GM12878 (cell line): Measurements from ENCODE around the gene LGALS1.

Experiments used
- BACH1 ChIP-seq: fragments of 450-650 bp; IDR thresholded peaks from 2 replicates; pipeline ENCODE4 v1.6.1; 2017; ENCODE audit warnings: mild to moderate bottlenecking, borderline replicate concordance
- CTCF ChIP-seq, 3 experiments: IDR thresholded peaks in 2 of 3; conservative IDR thresholded peaks in 1 of 3; 2 replicates each; pipeline ENCODE4 v1.5.1; 2011; ENCODE audit warnings: low read depth in 3 of 3, low read length in 3 of 3, mild to moderate bottlenecking in 3 of 3, control low read depth in 2 of 3, moderate library complexity in 2 of 3, inconsistent platforms in 1 of 3, mixed read lengths in 1 of 3; ENCODE audit not compliant: control insufficient read depth in 2 of 3, insufficient read depth in 1 of 3; ENCODE audit errors: extremely low read depth in 1 of 3
- FOS ChIP-seq: IDR thresholded peaks from 3 replicates; pipeline ENCODE4 v1.6.1; 2011; ENCODE audit warnings: borderline replicate concordance; ENCODE audit not compliant: insufficient read length; ENCODE audit errors: extremely low read depth
- HCFC1 ChIP-seq: fragments of 150-350 bp; IDR thresholded peaks from 2 replicates; pipeline ENCODE4 v1.6.1; 2014; ENCODE audit warnings: low read length
- NFIC ChIP-seq: IDR thresholded peaks from 2 replicates; pipeline ENCODE4 v1.6.1; 2012; ENCODE audit warnings: low read depth, mild to moderate bottlenecking, inconsistent platforms, low read length, moderate library complexity
- POLR2A ChIP-seq: IDR thresholded peaks from 2 replicates; pipeline ENCODE4 v1.6.1; 2011; ENCODE audit warnings: low read depth, mild to moderate bottlenecking, low read length
- POLR2AphosphoS5 ChIP-seq: IDR thresholded peaks from 2 replicates; pipeline ENCODE4 v1.6.1; 2011; ENCODE audit warnings: mild to moderate bottlenecking, low read length, inconsistent platforms
- SRF ChIP-seq, 2 experiments: IDR thresholded peaks; 2 replicates each; pipeline ENCODE4 v1.6.1; 2011; ENCODE audit warnings: low read depth in 2 of 2, low read length in 2 of 2, mild to moderate bottlenecking in 1 of 2, moderate library complexity in 1 of 2
- TCF7 ChIP-seq: IDR thresholded peaks from 2 replicates; pipeline ENCODE4 v1.6.1; 2014; ENCODE audit warnings: antibody characterized with exemption, borderline replicate concordance
- TF ChIP-seq, protein P1 (sequence below): IDR thresholded peaks from 2 replicates; pipeline ENCODE4 v1.6.1; 2011; ENCODE audit warnings: low read depth, mild to moderate bottlenecking, low read length, moderate library complexity, borderline replicate concordance; ENCODE audit errors: extremely low read depth
- TF ChIP-seq, protein P2 (sequence below): fragments of 450-650 bp; IDR thresholded peaks from 2 replicates; pipeline ENCODE4 v1.6.1; 2017; ENCODE audit warnings: antibody characterized with exemption, mild to moderate bottlenecking, moderate library complexity
- TF ChIP-seq, protein P3 (sequence below): IDR thresholded peaks from 2 replicates; pipeline ENCODE4 v1.6.1; 2012; ENCODE audit warnings: mild to moderate bottlenecking, low read depth, low read length
- TF ChIP-seq, protein P4 (sequence below): fragments of 450-650 bp; formaldehyde crosslinking; IDR thresholded peaks from 2 replicates; pipeline ENCODE4 v1.5.0; 2022; ENCODE audit warnings: mild to moderate bottlenecking, missing genetic modification characterization

GRCh38 chr22:37629928-37630327 is 45.5 kb upstream of the LGALS1 start:
- no peak for TF ChIP-seq NFIC
- no peak for TF ChIP-seq CTCF (IDR thresholded peaks at IDR 0.05 in 2 of 3, conservative IDR thresholded peaks at IDR 0.05 in 1 of 3; ENCODE audit: control insufficient read depth in 2 of 3, extremely low read depth in 1 of 3, insufficient read depth in 1 of 3, low read depth in 3 of 3, low read length in 3 of 3)
- no peak for TF ChIP-seq HCFC1
- TF ChIP-seq, protein P1, sequence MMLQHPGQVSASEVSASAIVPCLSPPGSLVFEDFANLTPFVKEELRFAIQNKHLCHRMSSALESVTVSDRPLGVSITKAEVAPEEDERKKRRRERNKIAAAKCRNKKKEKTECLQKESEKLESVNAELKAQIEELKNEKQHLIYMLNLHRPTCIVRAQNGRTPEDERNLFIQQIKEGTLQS = no peak
- TF ChIP-seq TCF7 = no peak
- TF ChIP-seq, protein P2, sequence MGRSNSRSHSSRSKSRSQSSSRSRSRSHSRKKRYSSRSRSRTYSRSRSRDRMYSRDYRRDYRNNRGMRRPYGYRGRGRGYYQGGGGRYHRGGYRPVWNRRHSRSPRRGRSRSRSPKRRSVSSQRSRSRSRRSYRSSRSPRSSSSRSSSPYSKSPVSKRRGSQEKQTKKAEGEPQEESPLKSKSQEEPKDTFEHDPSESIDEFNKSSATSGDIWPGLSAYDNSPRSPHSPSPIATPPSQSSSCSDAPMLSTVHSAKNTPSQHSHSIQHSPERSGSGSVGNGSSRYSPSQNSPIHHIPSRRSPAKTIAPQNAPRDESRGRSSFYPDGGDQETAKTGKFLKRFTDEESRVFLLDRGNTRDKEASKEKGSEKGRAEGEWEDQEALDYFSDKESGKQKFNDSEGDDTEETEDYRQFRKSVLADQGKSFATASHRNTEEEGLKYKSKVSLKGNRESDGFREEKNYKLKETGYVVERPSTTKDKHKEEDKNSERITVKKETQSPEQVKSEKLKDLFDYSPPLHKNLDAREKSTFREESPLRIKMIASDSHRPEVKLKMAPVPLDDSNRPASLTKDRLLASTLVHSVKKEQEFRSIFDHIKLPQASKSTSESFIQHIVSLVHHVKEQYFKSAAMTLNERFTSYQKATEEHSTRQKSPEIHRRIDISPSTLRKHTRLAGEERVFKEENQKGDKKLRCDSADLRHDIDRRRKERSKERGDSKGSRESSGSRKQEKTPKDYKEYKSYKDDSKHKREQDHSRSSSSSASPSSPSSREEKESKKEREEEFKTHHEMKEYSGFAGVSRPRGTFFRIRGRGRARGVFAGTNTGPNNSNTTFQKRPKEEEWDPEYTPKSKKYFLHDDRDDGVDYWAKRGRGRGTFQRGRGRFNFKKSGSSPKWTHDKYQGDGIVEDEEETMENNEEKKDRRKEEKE = no peak
- no peak for TF ChIP-seq POLR2AphosphoS5
- TF ChIP-seq POLR2A = 0 out of 2 replicates have a peak, but pooled peaks have one; percentile 23
- no peak for TF ChIP-seq BACH1
- no peak for TF ChIP-seq FOS
- TF ChIP-seq, protein P3, sequence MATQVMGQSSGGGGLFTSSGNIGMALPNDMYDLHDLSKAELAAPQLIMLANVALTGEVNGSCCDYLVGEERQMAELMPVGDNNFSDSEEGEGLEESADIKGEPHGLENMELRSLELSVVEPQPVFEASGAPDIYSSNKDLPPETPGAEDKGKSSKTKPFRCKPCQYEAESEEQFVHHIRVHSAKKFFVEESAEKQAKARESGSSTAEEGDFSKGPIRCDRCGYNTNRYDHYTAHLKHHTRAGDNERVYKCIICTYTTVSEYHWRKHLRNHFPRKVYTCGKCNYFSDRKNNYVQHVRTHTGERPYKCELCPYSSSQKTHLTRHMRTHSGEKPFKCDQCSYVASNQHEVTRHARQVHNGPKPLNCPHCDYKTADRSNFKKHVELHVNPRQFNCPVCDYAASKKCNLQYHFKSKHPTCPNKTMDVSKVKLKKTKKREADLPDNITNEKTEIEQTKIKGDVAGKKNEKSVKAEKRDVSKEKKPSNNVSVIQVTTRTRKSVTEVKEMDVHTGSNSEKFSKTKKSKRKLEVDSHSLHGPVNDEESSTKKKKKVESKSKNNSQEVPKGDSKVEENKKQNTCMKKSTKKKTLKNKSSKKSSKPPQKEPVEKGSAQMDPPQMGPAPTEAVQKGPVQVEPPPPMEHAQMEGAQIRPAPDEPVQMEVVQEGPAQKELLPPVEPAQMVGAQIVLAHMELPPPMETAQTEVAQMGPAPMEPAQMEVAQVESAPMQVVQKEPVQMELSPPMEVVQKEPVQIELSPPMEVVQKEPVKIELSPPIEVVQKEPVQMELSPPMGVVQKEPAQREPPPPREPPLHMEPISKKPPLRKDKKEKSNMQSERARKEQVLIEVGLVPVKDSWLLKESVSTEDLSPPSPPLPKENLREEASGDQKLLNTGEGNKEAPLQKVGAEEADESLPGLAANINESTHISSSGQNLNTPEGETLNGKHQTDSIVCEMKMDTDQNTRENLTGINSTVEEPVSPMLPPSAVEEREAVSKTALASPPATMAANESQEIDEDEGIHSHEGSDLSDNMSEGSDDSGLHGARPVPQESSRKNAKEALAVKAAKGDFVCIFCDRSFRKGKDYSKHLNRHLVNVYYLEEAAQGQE = no peak
- TF ChIP-seq, protein P4, sequence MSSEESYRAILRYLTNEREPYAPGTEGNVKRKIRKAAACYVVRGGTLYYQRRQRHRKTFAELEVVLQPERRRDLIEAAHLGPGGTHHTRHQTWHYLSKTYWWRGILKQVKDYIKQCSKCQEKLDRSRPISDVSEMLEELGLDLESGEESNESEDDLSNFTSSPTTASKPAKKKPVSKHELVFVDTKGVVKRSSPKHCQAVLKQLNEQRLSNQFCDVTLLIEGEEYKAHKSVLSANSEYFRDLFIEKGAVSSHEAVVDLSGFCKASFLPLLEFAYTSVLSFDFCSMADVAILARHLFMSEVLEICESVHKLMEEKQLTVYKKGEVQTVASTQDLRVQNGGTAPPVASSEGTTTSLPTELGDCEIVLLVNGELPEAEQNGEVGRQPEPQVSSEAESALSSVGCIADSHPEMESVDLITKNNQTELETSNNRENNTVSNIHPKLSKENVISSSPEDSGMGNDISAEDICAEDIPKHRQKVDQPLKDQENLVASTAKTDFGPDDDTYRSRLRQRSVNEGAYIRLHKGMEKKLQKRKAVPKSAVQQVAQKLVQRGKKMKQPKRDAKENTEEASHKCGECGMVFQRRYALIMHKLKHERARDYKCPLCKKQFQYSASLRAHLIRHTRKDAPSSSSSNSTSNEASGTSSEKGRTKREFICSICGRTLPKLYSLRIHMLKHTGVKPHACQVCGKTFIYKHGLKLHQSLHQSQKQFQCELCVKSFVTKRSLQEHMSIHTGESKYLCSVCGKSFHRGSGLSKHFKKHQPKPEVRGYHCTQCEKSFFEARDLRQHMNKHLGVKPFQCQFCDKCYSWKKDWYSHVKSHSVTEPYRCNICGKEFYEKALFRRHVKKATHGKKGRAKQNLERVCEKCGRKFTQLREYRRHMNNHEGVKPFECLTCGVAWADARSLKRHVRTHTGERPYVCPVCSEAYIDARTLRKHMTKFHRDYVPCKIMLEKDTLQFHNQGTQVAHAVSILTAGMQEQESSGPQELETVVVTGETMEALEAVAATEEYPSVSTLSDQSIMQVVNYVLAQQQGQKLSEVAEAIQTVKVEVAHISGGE (CRISPR knock-in tag) = no peak
- TF ChIP-seq SRF (IDR thresholded peaks at IDR 0.05; ENCODE audit: low read depth in 2 of 2, low read length in 2 of 2) = no peak
